Prostate gland (tissue), 2 donors: ENCODE results near the gene RNF215. TPM values are rescaled to one million over a fixed set of nuclear protein-coding genes. Genes with fewer than 3 reads are reported as not detected.
"Not testable (repeated sequence)": the region's sequence is repeated elsewhere in the genome, so short reads cannot be mapped to it uniquely, and the experiment has no call there.

Experiments used
- DNase-seq: peaks from one replicate; pipeline ENCODE4 v3.0.0-alpha.2; 2019; ENCODE audit warnings: low spot score
- H3K27ac ChIP-seq, 2 donors: fragments of 200-600 bp; sonication (generic); 2 replicates each; pipeline ENCODE4 v1.5.1; 2017 to 2019
- H3K27me3 ChIP-seq: fragments of 200-600 bp; sonication (generic); replicated peaks from 2 replicates; pipeline ENCODE4 v1.5.1; 2019; ENCODE audit not compliant: insufficient read depth
- H3K36me3 ChIP-seq, 2 donors: fragments of 200-600 bp; sonication (generic); 1 replicate in 1 of 2; 2 replicates in 1 of 2; pipeline versions ENCODE4 v1.5.1 to v1.8.1; 2017 to 2019
- H3K4me1 ChIP-seq: fragments of 200-600 bp; sonication (generic); replicated peaks from 2 replicates; pipeline ENCODE4 v1.5.1; 2019
- H3K4me3 ChIP-seq, 2 donors: fragments of 200-600 bp; sonication (generic); 2 replicates each; pipeline ENCODE4 v1.5.1; 2017 to 2019
- H3K9me3 ChIP-seq: fragments of 200-600 bp; sonication (generic); 2 replicates; pipeline ENCODE4 v1.5.1; 2017
- CTCF ChIP-seq, 4 experiments: fragments of 200-600 bp in 2 of 4; fragments of 450-650 bp in 2 of 4; sonication (generic) in 2 of 4; IDR thresholded peaks; 1 replicate in 3 of 4; 2 replicates in 1 of 4; pipeline ENCODE4 v1.5.1; 2016 to 2019; ENCODE audit warnings: antibody characterized with exemption in 4 of 4, mild to moderate bottlenecking in 2 of 4, moderate library complexity in 2 of 4
- POLR2A ChIP-seq: fragments of 450-650 bp; IDR thresholded peaks from one replicate; pipeline ENCODE4 v1.6.1; 2016; ENCODE audit warnings: antibody characterized with exemption, mild to moderate bottlenecking
- POLR2AphosphoS5 ChIP-seq: sonication (generic); formaldehyde crosslinking; IDR thresholded peaks from one replicate; pipeline ENCODE4 v1.6.1; 2017; ENCODE audit warnings: antibody characterized with exemption
- WGBS: methylation state at CpG from one replicate; pipeline ENCODE4 v1.1.5; 2018; 5-methylcytosine and 5-hydroxymethylcytosine counted together
- intact Hi-C: fragments of 100-400 bp; cut with DNase I; formaldehyde crosslinking; loops from one replicate; pipeline ENCODE4 v1.14.2; 2022
- total RNA-seq, 2 donors: library from RNA; depleted of rRNA; stranded (reverse); fragments of >200 nt; gene quantifications; one replicate each; pipeline ENCODE4 v1.1.0, GENCODE V29; 2016

Gene RNF215
- total RNA-seq, 2 donors from 2014 or later, result 18.1 to 20.0 TPM

DNA sequence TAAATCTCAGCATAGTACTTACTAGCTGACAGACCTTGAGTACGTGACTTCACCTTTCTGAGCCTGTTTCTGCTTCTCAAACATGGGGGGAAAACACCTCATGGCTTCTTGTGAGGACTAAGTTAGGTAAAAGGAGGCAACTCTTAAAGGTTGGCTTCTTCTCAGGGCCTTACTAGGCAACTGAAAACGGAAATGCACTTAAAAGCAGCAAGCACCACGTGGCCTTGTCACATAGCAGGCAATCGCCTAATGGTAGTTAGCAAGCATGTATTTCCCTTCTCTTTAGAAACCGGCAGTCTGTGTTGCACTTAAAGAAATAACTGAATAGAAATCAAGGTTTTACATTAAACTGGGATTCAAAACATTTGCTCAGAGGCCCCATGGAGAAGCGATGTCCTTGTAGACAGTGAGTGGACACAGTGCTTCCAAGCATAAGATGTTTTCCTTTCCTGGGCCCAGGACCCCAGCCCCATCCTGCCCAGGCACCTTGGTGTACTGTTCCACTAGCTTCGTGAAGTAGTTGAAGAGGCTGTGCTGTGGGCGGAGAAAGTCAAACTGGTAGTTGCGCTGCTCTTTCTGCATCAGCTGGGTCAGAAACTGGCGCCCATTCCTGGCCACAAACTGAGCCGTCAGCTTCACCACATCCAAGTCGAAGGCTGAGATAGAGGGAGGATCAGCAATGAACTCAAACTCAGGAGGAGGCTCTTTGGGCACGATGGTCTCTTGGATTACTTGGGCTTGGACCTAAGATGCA is 42.6 kb downstream of the RNF215 start:
- no peak for DNase-seq
- intact Hi-C loops, result no loop called here
- Histone ChIP-seq H3K27me3 (no peaks in the 10 kb centered on the region), H3K4me1 (no peaks in the 10 kb centered on the region), H3K36me3 (peaks cover 49 to 64% of the 10 kb centered on the region in 2 donors), H3K4me3 (no peak overlapping the region), H3K9me3 (no peaks in the 10 kb centered on the region), H3K27ac (no peak overlapping the region)
- no peak for TF ChIP-seq CTCF (IDR thresholded peaks at IDR 0.05)
- no peak for TF ChIP-seq POLR2A
- no peak for TF ChIP-seq POLR2AphosphoS5
- WGBS, result 88% methylated on average over 13 of the region's 13 CpGs

GRCh38 chr22:30340911-30341685 is 46.1 kb downstream of the RNF215 start:
- WGBS, result 85% methylated on average over 15 of the region's 16 CpGs
- TF ChIP-seq POLR2A, result no peak
- no peak for TF ChIP-seq POLR2AphosphoS5
- no peak for TF ChIP-seq CTCF (IDR thresholded peaks at IDR 0.05)
- Histone ChIP-seq H3K9me3 (no peaks in the 10 kb centered on the region), H3K4me3 (no peak overlapping the region), H3K4me1 (no peaks in the 10 kb centered on the region), H3K36me3 (peaks cover 69 to 94% of the 10 kb centered on the region in 2 donors), H3K27me3 (no peaks in the 10 kb centered on the region), H3K27ac (no peak overlapping the region)
- intact Hi-C loops, result no loop called here
- no peak for DNase-seq

DNA sequence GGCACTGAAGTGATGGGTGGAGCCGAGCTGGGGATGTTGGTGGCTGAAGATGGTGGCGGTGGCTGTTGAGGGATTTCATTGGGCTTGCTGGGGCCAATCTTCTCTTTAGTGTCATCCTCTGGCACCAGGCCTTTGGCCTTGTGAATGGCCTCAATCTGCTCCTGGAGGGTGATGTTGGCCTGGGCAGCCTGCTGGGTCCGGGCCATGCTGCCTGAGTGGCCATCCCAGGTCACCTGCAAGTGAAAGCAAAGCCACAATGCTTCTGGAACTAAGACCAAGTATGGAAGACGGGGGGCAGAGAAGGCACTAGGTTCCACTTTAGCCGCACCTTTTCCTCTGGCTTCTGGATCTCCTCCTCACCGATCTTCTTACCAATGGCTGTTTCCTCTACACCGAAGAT is 48.4 kb downstream of the RNF215 start:
- Histone ChIP-seq H3K27me3 (no peaks in the 10 kb centered on the region), H3K4me3 (no peak overlapping the region), H3K9me3 (no peaks in the 10 kb centered on the region), H3K36me3 (peaks cover 64 to 90% of the 10 kb centered on the region in 2 donors), H3K4me1 (no peaks in the 10 kb centered on the region), H3K27ac (no peak overlapping the region)
- no peak for DNase-seq
- intact Hi-C loops, result no loop called here
- 97% methylated on average over 7 of the region's 7 CpGs for WGBS
- TF ChIP-seq CTCF (IDR thresholded peaks at IDR 0.05) (no peak), POLR2A (no peak), POLR2AphosphoS5 (no peak)

GRCh38 chr22:30338341-30338740 is 48.9 kb downstream of the RNF215 start:
- peaks cover 63 to 91% of the 10 kb centered on the region in 2 donors for H3K36me3 ChIP-seq
- H3K4me3 ChIP-seq, DNase-seq, intact Hi-C loops, H3K4me1 ChIP-seq, H3K9me3 ChIP-seq, H3K27ac ChIP-seq, H3K27me3 ChIP-seq: not testable (repeated sequence)
- WGBS, result 88% methylated on average over 9 of the region's 9 CpGs

- Histone ChIP-seq H3K36me3 (peaks cover 55 to 87% of the 10 kb centered on the region in 2 donors), H3K4me3 (no peak overlapping the region), H3K4me1 (no peaks in the 10 kb centered on the region), H3K27me3 (no peaks in the 10 kb centered on the region), H3K27ac (no peak overlapping the region), H3K9me3 (no peaks in the 10 kb centered on the region)
- intact Hi-C loops, result no loop called here
- no peak for DNase-seq
- TF ChIP-seq CTCF (IDR thresholded peaks at IDR 0.05) (no peak), POLR2AphosphoS5 (no peak), POLR2A (no peak)
- WGBS, result 90% methylated on average over 8 of the region's 8 CpGs
Measured at GRCh38 chr22:30337461-30337778, 49.8 kb downstream of the RNF215 start.
